ENCODE measurements around the gene ACTL8. TPM values are rescaled to one million over a fixed set of nuclear protein-coding genes. Genes with fewer than 3 reads are reported as not detected.
"Not testable (repeated sequence)": the region's sequence is repeated elsewhere in the genome, so short reads cannot be mapped to it uniquely, and the experiment has no call there.

ACTL8 gene
- total RNA-seq, 4 donors from 2014 or later, result not detected

GRCh38 chr1:17744666-17745478 lies 10.3 kb upstream of the ACTL8 start:
- Histone ChIP-seq H3K4me3 (no peak overlapping the region), H3K36me3 (no peaks in the 10 kb centered on the region), H3K9me3 (no peaks in the 10 kb centered on the region), H3K4me1 (no peaks in the 10 kb centered on the region), H3K27me3 (peaks cover 19% of the 10 kb centered on the region), H3K27ac (no peak overlapping the region)
- DNase-seq, result no peak
- intact Hi-C loops (cut with DNase I; ENCODE audit: low total_unique reads) (no loop called here), in situ Hi-C loops (cut with MboI; ENCODE audit: low pct_ligation_motif_present in 1 of 4, low pct_unique_long_range_greater_than_20kb in 1 of 4, low sequenced_read_pairs in 3 of 4) (no loop called here)
- no peak for TF ChIP-seq POLR2A (IDR thresholded peaks at IDR 0.05)
- no peak for TF ChIP-seq CTCF (IDR thresholded peaks at IDR 0.05)
- no peak for TF ChIP-seq EP300 (IDR thresholded peaks at IDR 0.05; ENCODE audit: low read depth)
- TF ChIP-seq POLR2AphosphoS5 (IDR thresholded peaks at IDR 0.05), result no peak
- whole genome bisulfite sequencing, 2 donors (ENCODE audit: low coverage in 1 of 2), result 90% methylated on average over 11 of the region's 11 CpGs; no CpG with 5 or more reads in 1 of the 2 donors

GRCh38 chr1:17745479-17745955 lies 9.6 kb upstream of the ACTL8 start:
- in situ Hi-C loops (cut with MboI; ENCODE audit: low pct_ligation_motif_present in 1 of 4, low pct_unique_long_range_greater_than_20kb in 1 of 4, low sequenced_read_pairs in 3 of 4) (no loop called here), intact Hi-C loops (cut with DNase I; ENCODE audit: low total_unique reads) (no loop called here)
- Histone ChIP-seq H3K4me1 (no peaks in the 10 kb centered on the region), H3K9me3 (no peaks in the 10 kb centered on the region), H3K27me3 (peaks cover 13% of the 10 kb centered on the region), H3K36me3 (no peaks in the 10 kb centered on the region), H3K4me3 (no peak overlapping the region), H3K27ac (no peak overlapping the region)
- WGBS, 2 donors (ENCODE audit: low coverage in 1 of 2), result 88 to 95% methylated on average over 3 of the region's 3 CpGs
- DNase-seq, result no peak
- TF ChIP-seq CTCF (IDR thresholded peaks at IDR 0.05), result no peak
- no peak for TF ChIP-seq POLR2AphosphoS5 (IDR thresholded peaks at IDR 0.05)
- TF ChIP-seq EP300 (IDR thresholded peaks at IDR 0.05; ENCODE audit: low read depth), result no peak
- no peak for TF ChIP-seq POLR2A (IDR thresholded peaks at IDR 0.05)

- H3K9me3 ChIP-seq; H3K36me3 ChIP-seq; in situ Hi-C loops (cut with MboI; ENCODE audit: low pct_ligation_motif_present in 1 of 4, low pct_unique_long_range_greater_than_20kb in 1 of 4, low sequenced_read_pairs in 3 of 4); H3K4me1 ChIP-seq; DNase-seq; H3K27ac ChIP-seq; intact Hi-C loops (cut with DNase I; ENCODE audit: low total_unique reads); H3K27me3 ChIP-seq; H3K4me3 ChIP-seq: not testable (repeated sequence)
- WGBS, 2 donors (ENCODE audit: low coverage in 1 of 2), result 54% methylated on average over 2 of the region's 2 CpGs
Measured at GRCh38 chr1:17746281-17746680, 8.9 kb upstream of the ACTL8 start.

- in situ Hi-C loops (cut with MboI; ENCODE audit: low pct_ligation_motif_present in 1 of 4, low pct_unique_long_range_greater_than_20kb in 1 of 4, low sequenced_read_pairs in 3 of 4) (no loop called here), intact Hi-C loops (cut with DNase I; ENCODE audit: low total_unique reads) (no loop called here)
- no peak for DNase-seq
- TF ChIP-seq POLR2AphosphoS5 (IDR thresholded peaks at IDR 0.05) (no peak), EP300 (IDR thresholded peaks at IDR 0.05; ENCODE audit: low read depth) (no peak), POLR2A (IDR thresholded peaks at IDR 0.05) (no peak), CTCF (IDR thresholded peaks at IDR 0.05) (no peak)
- no peaks in the 10 kb centered on the region for H3K36me3 ChIP-seq
- H3K4me3 ChIP-seq, result no peak overlapping the region
- H3K9me3 ChIP-seq, result no peaks in the 10 kb centered on the region
- no peak overlapping the region for H3K27ac ChIP-seq
- H3K27me3 ChIP-seq, result peaks cover 1% of the 10 kb centered on the region
- no peaks in the 10 kb centered on the region for H3K4me1 ChIP-seq
- WGBS, 2 donors (ENCODE audit: low coverage in 1 of 2), result 78 to 100% methylated on average over 1 to 2 of the region's 2 CpGs
Measured at GRCh38 chr1:17746920-17747319, 8.2 kb upstream of the ACTL8 start.
